ENCODE data around the gene GPR37L1.

The GPR37L1 gene

GRCh38 chr1:202088206-202088605, 34.5 kb upstream of the GPR37L1 start:
- H3K27ac ChIP-seq (ENCODE audit: low read length): no peak overlapping the region
- H3K36me3 ChIP-seq (ENCODE audit: control insufficient read depth in 1 of 2, insufficient read depth in 2 of 2, low read length in 2 of 2): no peaks in the 10 kb centered on the region
- H3K9me3 ChIP-seq (ENCODE audit: control insufficient read depth in 1 of 2, low read length in 2 of 2): no peaks in the 10 kb centered on the region
- H3K4me1 ChIP-seq (ENCODE audit: control insufficient read depth in 1 of 2, insufficient read depth in 2 of 2, low read length in 2 of 2): no peaks in the 10 kb centered on the region
- no peaks in the 10 kb centered on the region for H3K27me3 ChIP-seq (ENCODE audit: low read depth, low read length)
- no peak overlapping the region for H3K4me3 ChIP-seq (ENCODE audit: low read depth in 1 of 2, low read length in 2 of 2)

GRCh38 chr1:202090994-202091393, 31.7 kb upstream of the GPR37L1 start:
- Histone ChIP-seq H3K4me1 (ENCODE audit: control insufficient read depth in 1 of 2, insufficient read depth in 2 of 2, low read length in 2 of 2) (no peaks in the 10 kb centered on the region), H3K36me3 (ENCODE audit: control insufficient read depth in 1 of 2, insufficient read depth in 2 of 2, low read length in 2 of 2) (no peaks in the 10 kb centered on the region), H3K27me3 (ENCODE audit: low read depth, low read length) (no peaks in the 10 kb centered on the region), H3K27ac (ENCODE audit: low read length) (no peak overlapping the region), H3K9me3 (ENCODE audit: control insufficient read depth in 1 of 2, low read length in 2 of 2) (no peaks in the 10 kb centered on the region), H3K4me3 (ENCODE audit: low read depth in 1 of 2, low read length in 2 of 2) (no peak overlapping the region)

GRCh38 chr1:202093858-202094257, 28.9 kb upstream of the GPR37L1 start:
- no peak overlapping the region for H3K4me3 ChIP-seq (ENCODE audit: low read depth in 1 of 2, low read length in 2 of 2)

GRCh38 chr1:202101184-202101583, 21.5 kb upstream of the GPR37L1 start:
- H3K36me3 ChIP-seq (ENCODE audit: control insufficient read depth in 1 of 2, insufficient read depth in 2 of 2, low read length in 2 of 2): no peaks in the 10 kb centered on the region

More at GRCh38 chr1:202093858-202094257, 28.9 kb upstream of the GPR37L1 start:
- Histone ChIP-seq H3K36me3 (ENCODE audit: control insufficient read depth in 1 of 2, insufficient read depth in 2 of 2, low read length in 2 of 2) (no peaks in the 10 kb centered on the region), H3K27me3 (ENCODE audit: low read depth, low read length) (no peaks in the 10 kb centered on the region), H3K9me3 (ENCODE audit: control insufficient read depth in 1 of 2, low read length in 2 of 2) (no peaks in the 10 kb centered on the region), H3K4me1 (ENCODE audit: control insufficient read depth in 1 of 2, insufficient read depth in 2 of 2, low read length in 2 of 2) (no peaks in the 10 kb centered on the region), H3K27ac (ENCODE audit: low read length) (no peak overlapping the region)

GRCh38 chr1:202104073-202104472, 18.6 kb upstream of the GPR37L1 start:
- H3K36me3 ChIP-seq (ENCODE audit: control insufficient read depth in 1 of 2, insufficient read depth in 2 of 2, low read length in 2 of 2): no peaks in the 10 kb centered on the region
- no peak overlapping the region for H3K4me3 ChIP-seq (ENCODE audit: low read depth in 1 of 2, low read length in 2 of 2)
- no peak overlapping the region for H3K27ac ChIP-seq (ENCODE audit: low read length)
- H3K4me1 ChIP-seq (ENCODE audit: control insufficient read depth in 1 of 2, insufficient read depth in 2 of 2, low read length in 2 of 2): no peaks in the 10 kb centered on the region
- no peaks in the 10 kb centered on the region for H3K9me3 ChIP-seq (ENCODE audit: control insufficient read depth in 1 of 2, low read length in 2 of 2)
- no peaks in the 10 kb centered on the region for H3K27me3 ChIP-seq (ENCODE audit: low read depth, low read length)

More at GRCh38 chr1:202101184-202101583, 21.5 kb upstream of the GPR37L1 start:
- Histone ChIP-seq H3K27ac (ENCODE audit: low read length) (no peak overlapping the region), H3K4me3 (ENCODE audit: low read depth in 1 of 2, low read length in 2 of 2) (no peak overlapping the region), H3K9me3 (ENCODE audit: control insufficient read depth in 1 of 2, low read length in 2 of 2) (no peaks in the 10 kb centered on the region), H3K27me3 (ENCODE audit: low read depth, low read length) (no peaks in the 10 kb centered on the region), H3K4me1 (ENCODE audit: control insufficient read depth in 1 of 2, insufficient read depth in 2 of 2, low read length in 2 of 2) (no peaks in the 10 kb centered on the region)

- H3K4me1 ChIP-seq (ENCODE audit: control insufficient read depth in 1 of 2, insufficient read depth in 2 of 2, low read length in 2 of 2): no peaks in the 10 kb centered on the region
- H3K27ac ChIP-seq (ENCODE audit: low read length): peak overlapping the region; percentile 97
- no peaks in the 10 kb centered on the region for H3K36me3 ChIP-seq (ENCODE audit: control insufficient read depth in 1 of 2, insufficient read depth in 2 of 2, low read length in 2 of 2)
- H3K4me3 ChIP-seq (ENCODE audit: low read depth in 1 of 2, low read length in 2 of 2): no peak overlapping the region
- H3K27me3 ChIP-seq (ENCODE audit: low read depth, low read length): no peaks in the 10 kb centered on the region
- no peaks in the 10 kb centered on the region for H3K9me3 ChIP-seq (ENCODE audit: control insufficient read depth in 1 of 2, low read length in 2 of 2)
Observed at GRCh38 chr1:202105571-202106339, 17.0 kb upstream of the GPR37L1 start.

- no peaks in the 10 kb centered on the region for H3K36me3 ChIP-seq (ENCODE audit: control insufficient read depth in 1 of 2, insufficient read depth in 2 of 2, low read length in 2 of 2)
- no peaks in the 10 kb centered on the region for H3K9me3 ChIP-seq (ENCODE audit: control insufficient read depth in 1 of 2, low read length in 2 of 2)
- H3K27me3 ChIP-seq (ENCODE audit: low read depth, low read length): no peaks in the 10 kb centered on the region
- H3K4me1 ChIP-seq (ENCODE audit: control insufficient read depth in 1 of 2, insufficient read depth in 2 of 2, low read length in 2 of 2): no peaks in the 10 kb centered on the region
- H3K4me3 ChIP-seq (ENCODE audit: low read depth in 1 of 2, low read length in 2 of 2): no peak overlapping the region
- peak overlapping the region; percentile 97 for H3K27ac ChIP-seq (ENCODE audit: low read length)
Observed at GRCh38 chr1:202106340-202107254, 16.1 kb upstream of the GPR37L1 start.

GRCh38 chr1:202107321-202107761, 15.4 kb upstream of the GPR37L1 start:
- no peaks in the 10 kb centered on the region for H3K36me3 ChIP-seq (ENCODE audit: control insufficient read depth in 1 of 2, insufficient read depth in 2 of 2, low read length in 2 of 2)
- H3K27ac ChIP-seq (ENCODE audit: low read length): peak overlapping the region; percentile 97
- no peak overlapping the region for H3K4me3 ChIP-seq (ENCODE audit: low read depth in 1 of 2, low read length in 2 of 2)
- H3K4me1 ChIP-seq (ENCODE audit: control insufficient read depth in 1 of 2, insufficient read depth in 2 of 2, low read length in 2 of 2): no peaks in the 10 kb centered on the region
- H3K27me3 ChIP-seq (ENCODE audit: low read depth, low read length): no peaks in the 10 kb centered on the region
- H3K9me3 ChIP-seq (ENCODE audit: control insufficient read depth in 1 of 2, low read length in 2 of 2): no peaks in the 10 kb centered on the region

GRCh38 chr1:202107801-202108731, 14.7 kb upstream of the GPR37L1 start:
- H3K4me1 ChIP-seq (ENCODE audit: control insufficient read depth in 1 of 2, insufficient read depth in 2 of 2, low read length in 2 of 2): peaks cover 0 to 4% of the 10 kb centered on the region in 2 donors
- no peak overlapping the region for H3K4me3 ChIP-seq (ENCODE audit: low read depth in 1 of 2, low read length in 2 of 2)
- H3K9me3 ChIP-seq (ENCODE audit: control insufficient read depth in 1 of 2, low read length in 2 of 2): no peaks in the 10 kb centered on the region
- H3K36me3 ChIP-seq (ENCODE audit: control insufficient read depth in 1 of 2, insufficient read depth in 2 of 2, low read length in 2 of 2): no peaks in the 10 kb centered on the region
- H3K27me3 ChIP-seq (ENCODE audit: low read depth, low read length): no peaks in the 10 kb centered on the region
- peak overlapping the region; percentile 97 for H3K27ac ChIP-seq (ENCODE audit: low read length)

- no peak overlapping the region for H3K4me3 ChIP-seq (ENCODE audit: low read depth in 1 of 2, low read length in 2 of 2)
- H3K27me3 ChIP-seq (ENCODE audit: low read depth, low read length): no peaks in the 10 kb centered on the region
- H3K27ac ChIP-seq (ENCODE audit: low read length): no peak overlapping the region
- H3K9me3 ChIP-seq (ENCODE audit: control insufficient read depth in 1 of 2, low read length in 2 of 2): no peaks in the 10 kb centered on the region
- H3K36me3 ChIP-seq (ENCODE audit: control insufficient read depth in 1 of 2, insufficient read depth in 2 of 2, low read length in 2 of 2): no peaks in the 10 kb centered on the region
- H3K4me1 ChIP-seq (ENCODE audit: control insufficient read depth in 1 of 2, insufficient read depth in 2 of 2, low read length in 2 of 2): peaks cover 0 to 9% of the 10 kb centered on the region in 2 donors
Observed at GRCh38 chr1:202110977-202111376, 11.7 kb upstream of the GPR37L1 start.

All from muscle layer of duodenum (tissue), 2 donors.